Liver (tissue), 9 donors: ENCODE data around the gene SHTN1. TPM values are rescaled to one million over a fixed set of nuclear protein-coding genes. Genes with fewer than 3 reads are reported as not detected.

Experiments used
- DNase-seq: peaks from one replicate; pipeline ENCODE4 v3.0.0-alpha.2; 2017; ENCODE audit warnings: low spot score
- H3K27ac ChIP-seq, 2 donors: one replicate each; pipeline ENCODE4 v1.7.0; 2013; ENCODE audit warnings: inconsistent platforms in 2 of 2, low read length in 2 of 2, control low read depth in 1 of 2, low read depth in 1 of 2, mild to moderate bottlenecking in 1 of 2
- H3K27me3 ChIP-seq, 4 donors: one replicate each; pipeline versions ENCODE4 v1.6.1 to v1.7.0; 2013; ENCODE audit warnings: low read length in 3 of 4, inconsistent platforms in 1 of 4, mild to moderate bottlenecking in 1 of 4, moderate library complexity in 1 of 4; ENCODE audit not compliant: control insufficient read depth in 4 of 4, insufficient read depth in 4 of 4
- H3K36me3 ChIP-seq, 4 donors: one replicate each; pipeline versions ENCODE4 v1.6.1 to v1.7.0; 2013; ENCODE audit warnings: low read length in 3 of 4, mild to moderate bottlenecking in 3 of 4, low read depth in 1 of 4, moderate library complexity in 1 of 4; ENCODE audit not compliant: control insufficient read depth in 4 of 4, insufficient read depth in 3 of 4
- H3K4me1 ChIP-seq, 4 donors: one replicate each; pipeline versions ENCODE4 v1.6.1 to v1.7.0; 2013; ENCODE audit warnings: low read length in 3 of 4, mild to moderate bottlenecking in 3 of 4, moderate library complexity in 1 of 4; ENCODE audit not compliant: control insufficient read depth in 4 of 4, insufficient read depth in 4 of 4
- H3K4me3 ChIP-seq, 3 donors: one replicate each; pipeline versions ENCODE4 v1.6.1 to v1.7.0; 2013; ENCODE audit warnings: low read length in 3 of 3, control low read depth in 1 of 3, low read depth in 1 of 3, mild to moderate bottlenecking in 1 of 3
- H3K9ac ChIP-seq, 2 donors: one replicate each; pipeline ENCODE4 v1.7.0; 2013; ENCODE audit warnings: low read length in 2 of 2, mild to moderate bottlenecking in 2 of 2, moderate library complexity in 2 of 2, control low read depth in 1 of 2, low read depth in 1 of 2
- H3K9me3 ChIP-seq, 4 donors: one replicate each; pipeline versions ENCODE4 v1.6.1 to v1.7.0; 2013; ENCODE audit warnings: low read length in 3 of 4; ENCODE audit not compliant: control insufficient read depth in 4 of 4
- FOXA1 ChIP-seq: IDR thresholded peaks from 2 replicates; pipeline ENCODE4 v1.6.1; 2016; ENCODE audit warnings: antibody characterized with exemption
- FOXA2 ChIP-seq: IDR thresholded peaks from 2 replicates; pipeline ENCODE4 v1.6.1; 2016; ENCODE audit warnings: antibody characterized with exemption
- GABPA ChIP-seq, 2 donors: IDR thresholded peaks in 1 of 2; conservative IDR thresholded peaks in 1 of 2; 2 replicates each; pipeline ENCODE4 v1.6.1; 2016; ENCODE audit warnings: antibody characterized with exemption in 2 of 2, mild to moderate bottlenecking in 1 of 2, moderate library complexity in 1 of 2
- HNF4A ChIP-seq, 2 donors: conservative IDR thresholded peaks; 2 replicates each; pipeline ENCODE4 v1.6.1; 2016; ENCODE audit warnings: antibody characterized with exemption in 2 of 2, mild to moderate bottlenecking in 2 of 2
- HNF4G ChIP-seq: IDR thresholded peaks from 2 replicates; pipeline ENCODE4 v1.6.1; 2016; ENCODE audit warnings: antibody characterized with exemption
- JUND ChIP-seq, 2 donors: IDR thresholded peaks; 2 replicates each; pipeline ENCODE4 v1.6.1; 2016; ENCODE audit warnings: antibody characterized with exemption in 2 of 2
- NR2F2 ChIP-seq: IDR thresholded peaks from 2 replicates; pipeline ENCODE4 v1.6.1; 2016; ENCODE audit warnings: antibody characterized with exemption
- RAD21 ChIP-seq, 2 donors: IDR thresholded peaks; 2 replicates each; pipeline ENCODE4 v1.6.1; 2016; ENCODE audit warnings: antibody characterized with exemption in 2 of 2, mild to moderate bottlenecking in 2 of 2
- RXRA ChIP-seq, 2 donors: IDR thresholded peaks; 2 replicates each; pipeline ENCODE4 v1.6.1; 2017 to 2018; ENCODE audit warnings: antibody characterized with exemption in 2 of 2, mild to moderate bottlenecking in 1 of 2
- TAF1 ChIP-seq: conservative IDR thresholded peaks from 2 replicates; pipeline ENCODE4 v1.6.1; 2016; ENCODE audit warnings: antibody characterized with exemption, mild to moderate bottlenecking
- YY1 ChIP-seq: IDR thresholded peaks from 2 replicates; pipeline ENCODE4 v1.6.1; 2016; ENCODE audit warnings: antibody characterized with exemption, mild to moderate bottlenecking
- WGBS: extraction: QIAGEN DNeasy Blood & Tissue Kit; methylation state at CpG from one replicate; pipeline ENCODE4 v1.1.7; 2013; 5-methylcytosine and 5-hydroxymethylcytosine counted together
- polyA plus RNA-seq, 2 donors: library from polyadenylated mRNA; stranded (reverse) in 1 of 2; unstranded in 1 of 2; fragments of 200-250 nt in 1 of 2; fragments of >200 nt in 1 of 2; fragmentation: Nextera tagmentation in 1 of 2; extraction: Ambion mirVana in 1 of 2; gene quantifications; one replicate each; pipeline versions ENCODE4 v1.2.1 to v1.2.3, GENCODE V29; 2013 to 2015
- total RNA-seq, 2 donors: library from RNA; depleted of rRNA; stranded (reverse); fragments of >200 nt; gene quantifications; one replicate each; pipeline ENCODE4 v1.2.3, GENCODE V29; 2014
- TF ChIP-seq, protein P1 (sequence below): IDR thresholded peaks from 2 replicates; pipeline ENCODE4 v1.6.1; 2016; ENCODE audit warnings: antibody characterized with exemption
- TF ChIP-seq, protein P2 (sequence below): IDR thresholded peaks from 2 replicates; pipeline ENCODE4 v1.6.1; 2016; ENCODE audit warnings: antibody characterized with exemption, mild to moderate bottlenecking
- TF ChIP-seq, protein P3 (sequence below): IDR thresholded peaks from 2 replicates; pipeline ENCODE4 v1.6.1; 2016; ENCODE audit warnings: antibody characterized with exemption
- TF ChIP-seq, protein P4 (sequence below): IDR thresholded peaks from 2 replicates; pipeline ENCODE4 v1.6.1; 2016; ENCODE audit warnings: antibody characterized with exemption
- TF ChIP-seq, protein P5 (sequence below): fragments of 150-350 bp; IDR thresholded peaks from 2 replicates; pipeline ENCODE4 v1.5.1; 2017; ENCODE audit warnings: improper control_type of control experiment, low read depth, low read length; ENCODE audit not compliant: missing input control
- donor health status: healthy.
- donor health status: healthy.
- donor health status: healthy.
- donor health status: healthy.
- donor health status: healthy.

SHTN1 gene
- total and polyA plus RNA-seq, 4 donors = 3.2 to 11.7 (median 10.3) TPM

DNA sequence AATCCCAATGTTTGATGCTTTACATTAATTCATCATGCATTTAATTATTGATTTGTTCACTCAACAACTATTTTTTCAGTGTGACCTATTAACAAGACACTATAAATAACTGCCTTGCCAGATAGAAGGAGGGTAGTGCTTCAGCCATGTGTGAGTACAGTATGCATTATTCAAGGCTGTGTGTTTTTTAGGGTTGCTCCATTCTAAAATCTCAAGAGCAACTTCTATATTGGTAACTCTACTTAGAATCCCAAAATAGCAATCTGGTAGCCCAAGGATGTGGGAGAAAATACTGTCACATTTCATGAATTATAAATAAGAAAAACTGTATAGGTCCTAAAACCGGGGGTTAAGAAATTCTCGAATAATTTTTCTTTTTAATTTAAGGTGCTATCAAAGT lies 85.8 kb downstream of the SHTN1 start:
- WGBS = 94% methylated on average over 2 of the region's 2 CpGs
- TF ChIP-seq RXRA (IDR thresholded peaks at IDR 0.05) (no peak), FOXA2 (no peak), RAD21 (IDR thresholded peaks at IDR 0.05) (no peak), FOXA1 (no peak), NR2F2 (no peak), JUND (IDR thresholded peaks at IDR 0.05) (no peak), TAF1 (no peak), YY1 (no peak), HNF4G (no peak), GABPA (IDR thresholded peaks at IDR 0.05 in 1 of 2, conservative IDR thresholded peaks at IDR 0.05 in 1 of 2) (no peak)
- TF ChIP-seq, protein P1, sequence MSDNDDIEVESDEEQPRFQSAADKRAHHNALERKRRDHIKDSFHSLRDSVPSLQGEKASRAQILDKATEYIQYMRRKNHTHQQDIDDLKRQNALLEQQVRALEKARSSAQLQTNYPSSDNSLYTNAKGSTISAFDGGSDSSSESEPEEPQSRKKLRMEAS = no peak
- TF ChIP-seq, protein P2, sequence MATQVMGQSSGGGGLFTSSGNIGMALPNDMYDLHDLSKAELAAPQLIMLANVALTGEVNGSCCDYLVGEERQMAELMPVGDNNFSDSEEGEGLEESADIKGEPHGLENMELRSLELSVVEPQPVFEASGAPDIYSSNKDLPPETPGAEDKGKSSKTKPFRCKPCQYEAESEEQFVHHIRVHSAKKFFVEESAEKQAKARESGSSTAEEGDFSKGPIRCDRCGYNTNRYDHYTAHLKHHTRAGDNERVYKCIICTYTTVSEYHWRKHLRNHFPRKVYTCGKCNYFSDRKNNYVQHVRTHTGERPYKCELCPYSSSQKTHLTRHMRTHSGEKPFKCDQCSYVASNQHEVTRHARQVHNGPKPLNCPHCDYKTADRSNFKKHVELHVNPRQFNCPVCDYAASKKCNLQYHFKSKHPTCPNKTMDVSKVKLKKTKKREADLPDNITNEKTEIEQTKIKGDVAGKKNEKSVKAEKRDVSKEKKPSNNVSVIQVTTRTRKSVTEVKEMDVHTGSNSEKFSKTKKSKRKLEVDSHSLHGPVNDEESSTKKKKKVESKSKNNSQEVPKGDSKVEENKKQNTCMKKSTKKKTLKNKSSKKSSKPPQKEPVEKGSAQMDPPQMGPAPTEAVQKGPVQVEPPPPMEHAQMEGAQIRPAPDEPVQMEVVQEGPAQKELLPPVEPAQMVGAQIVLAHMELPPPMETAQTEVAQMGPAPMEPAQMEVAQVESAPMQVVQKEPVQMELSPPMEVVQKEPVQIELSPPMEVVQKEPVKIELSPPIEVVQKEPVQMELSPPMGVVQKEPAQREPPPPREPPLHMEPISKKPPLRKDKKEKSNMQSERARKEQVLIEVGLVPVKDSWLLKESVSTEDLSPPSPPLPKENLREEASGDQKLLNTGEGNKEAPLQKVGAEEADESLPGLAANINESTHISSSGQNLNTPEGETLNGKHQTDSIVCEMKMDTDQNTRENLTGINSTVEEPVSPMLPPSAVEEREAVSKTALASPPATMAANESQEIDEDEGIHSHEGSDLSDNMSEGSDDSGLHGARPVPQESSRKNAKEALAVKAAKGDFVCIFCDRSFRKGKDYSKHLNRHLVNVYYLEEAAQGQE = no peak
- TF ChIP-seq, protein P3, sequence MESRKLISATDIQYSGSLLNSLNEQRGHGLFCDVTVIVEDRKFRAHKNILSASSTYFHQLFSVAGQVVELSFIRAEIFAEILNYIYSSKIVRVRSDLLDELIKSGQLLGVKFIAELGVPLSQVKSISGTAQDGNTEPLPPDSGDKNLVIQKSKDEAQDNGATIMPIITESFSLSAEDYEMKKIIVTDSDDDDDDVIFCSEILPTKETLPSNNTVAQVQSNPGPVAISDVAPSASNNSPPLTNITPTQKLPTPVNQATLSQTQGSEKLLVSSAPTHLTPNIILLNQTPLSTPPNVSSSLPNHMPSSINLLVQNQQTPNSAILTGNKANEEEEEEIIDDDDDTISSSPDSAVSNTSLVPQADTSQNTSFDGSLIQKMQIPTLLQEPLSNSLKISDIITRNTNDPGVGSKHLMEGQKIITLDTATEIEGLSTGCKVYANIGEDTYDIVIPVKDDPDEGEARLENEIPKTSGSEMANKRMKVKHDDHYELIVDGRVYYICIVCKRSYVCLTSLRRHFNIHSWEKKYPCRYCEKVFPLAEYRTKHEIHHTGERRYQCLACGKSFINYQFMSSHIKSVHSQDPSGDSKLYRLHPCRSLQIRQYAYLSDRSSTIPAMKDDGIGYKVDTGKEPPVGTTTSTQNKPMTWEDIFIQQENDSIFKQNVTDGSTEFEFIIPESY = no peak
- TF ChIP-seq, protein P4, sequence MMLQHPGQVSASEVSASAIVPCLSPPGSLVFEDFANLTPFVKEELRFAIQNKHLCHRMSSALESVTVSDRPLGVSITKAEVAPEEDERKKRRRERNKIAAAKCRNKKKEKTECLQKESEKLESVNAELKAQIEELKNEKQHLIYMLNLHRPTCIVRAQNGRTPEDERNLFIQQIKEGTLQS = no peak
- TF ChIP-seq, protein P5, sequence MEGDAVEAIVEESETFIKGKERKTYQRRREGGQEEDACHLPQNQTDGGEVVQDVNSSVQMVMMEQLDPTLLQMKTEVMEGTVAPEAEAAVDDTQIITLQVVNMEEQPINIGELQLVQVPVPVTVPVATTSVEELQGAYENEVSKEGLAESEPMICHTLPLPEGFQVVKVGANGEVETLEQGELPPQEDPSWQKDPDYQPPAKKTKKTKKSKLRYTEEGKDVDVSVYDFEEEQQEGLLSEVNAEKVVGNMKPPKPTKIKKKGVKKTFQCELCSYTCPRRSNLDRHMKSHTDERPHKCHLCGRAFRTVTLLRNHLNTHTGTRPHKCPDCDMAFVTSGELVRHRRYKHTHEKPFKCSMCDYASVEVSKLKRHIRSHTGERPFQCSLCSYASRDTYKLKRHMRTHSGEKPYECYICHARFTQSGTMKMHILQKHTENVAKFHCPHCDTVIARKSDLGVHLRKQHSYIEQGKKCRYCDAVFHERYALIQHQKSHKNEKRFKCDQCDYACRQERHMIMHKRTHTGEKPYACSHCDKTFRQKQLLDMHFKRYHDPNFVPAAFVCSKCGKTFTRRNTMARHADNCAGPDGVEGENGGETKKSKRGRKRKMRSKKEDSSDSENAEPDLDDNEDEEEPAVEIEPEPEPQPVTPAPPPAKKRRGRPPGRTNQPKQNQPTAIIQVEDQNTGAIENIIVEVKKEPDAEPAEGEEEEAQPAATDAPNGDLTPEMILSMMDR = no peak

DNA sequence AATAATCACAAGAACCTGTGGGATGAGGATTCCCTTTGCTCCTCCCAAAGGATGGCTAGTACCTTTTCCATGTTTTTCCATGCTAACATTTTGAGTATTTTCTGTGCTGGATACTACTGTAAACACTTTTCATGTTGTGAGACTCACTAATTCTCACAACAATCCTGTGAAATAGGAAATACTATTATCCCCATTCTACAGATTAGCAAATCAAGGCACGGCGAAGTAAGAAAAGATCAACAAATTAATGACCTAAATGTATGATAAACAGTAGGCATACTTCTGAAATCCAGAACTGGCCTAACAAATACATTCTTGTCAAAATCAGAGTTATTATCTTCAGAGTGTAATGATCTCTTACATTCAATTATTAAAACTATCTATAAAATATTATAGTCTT lies 86.4 kb downstream of the SHTN1 start:
- no peaks in the 10 kb centered on the region for H3K27me3 ChIP-seq
- TF ChIP-seq HNF4G (no peak), RXRA (IDR thresholded peaks at IDR 0.05) (no peak), RAD21 (IDR thresholded peaks at IDR 0.05) (no peak), TAF1 (no peak), HNF4A (conservative IDR thresholded peaks at IDR 0.05) (no peak)
- TF ChIP-seq, protein P4 = no peak
- TF ChIP-seq, protein P5 = no peak
- H3K27ac ChIP-seq = no peak overlapping the region
- H3K9me3 ChIP-seq = no peaks in the 10 kb centered on the region
- DNase-seq = no peak
- no peaks in the 10 kb centered on the region for H3K4me1 ChIP-seq
- H3K4me3 ChIP-seq = no peak overlapping the region
- WGBS = 97% methylated on average over 2 of the region's 2 CpGs
- H3K9ac ChIP-seq = no peak overlapping the region
- H3K36me3 ChIP-seq = peaks cover 2 to 37% (median 15%) of the 10 kb centered on the region in 4 donors

More for the DNA sequence above, 85.8 kb downstream of the SHTN1 start:
- Histone ChIP-seq H3K36me3 (peaks cover 2 to 37% (median 15%) of the 10 kb centered on the region in 4 donors), H3K4me1 (no peaks in the 10 kb centered on the region), H3K27ac (no peak overlapping the region), H3K9ac (no peak overlapping the region), H3K4me3 (no peak overlapping the region), H3K9me3 (no peaks in the 10 kb centered on the region), H3K27me3 (no peaks in the 10 kb centered on the region)
- no peak for DNase-seq
